OCI-LY3 (cell line): ENCODE measurements around the gene CLTC.

ENCODE experiments used
- EZH2phosphoT487 ChIP-seq: fragments of 200-600 bp; shearing (Covaris generic); IDR thresholded peaks from 2 replicates; pipeline ENCODE4 v1.6.1; 2018; ENCODE audit warnings: antibody characterized with exemption, mixed run types, low read depth
- TF ChIP-seq, protein P1 (sequence below): fragments of 200-600, 300-600 bp; sonication (generic); IDR thresholded peaks from 2 replicates; pipeline ENCODE4 v1.5.1; 2014; ENCODE audit warnings: antibody characterized with exemption, low read length, low read depth

DNA sequence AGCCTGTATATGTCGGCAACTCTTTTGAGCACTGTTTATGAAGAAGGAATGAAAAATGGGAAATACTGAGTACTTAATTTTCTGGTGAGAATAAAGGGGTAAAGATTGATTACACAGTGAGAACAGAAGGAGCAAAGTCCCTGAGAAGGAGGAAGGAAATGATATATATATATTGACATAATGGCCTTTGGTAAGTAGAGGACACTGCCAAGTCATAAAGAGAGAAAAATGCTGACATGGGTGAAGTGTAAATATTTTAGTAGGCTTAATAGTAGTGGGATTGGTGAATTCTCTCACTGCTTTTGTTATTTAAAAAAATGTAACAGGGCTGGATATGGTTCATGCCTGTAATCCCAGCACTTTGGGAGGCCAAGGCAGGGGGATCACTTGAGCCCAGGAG is 103.9 kb downstream of the CLTC start:
- TF ChIP-seq EZH2phosphoT487 = no peak
- TF ChIP-seq, protein P1, sequence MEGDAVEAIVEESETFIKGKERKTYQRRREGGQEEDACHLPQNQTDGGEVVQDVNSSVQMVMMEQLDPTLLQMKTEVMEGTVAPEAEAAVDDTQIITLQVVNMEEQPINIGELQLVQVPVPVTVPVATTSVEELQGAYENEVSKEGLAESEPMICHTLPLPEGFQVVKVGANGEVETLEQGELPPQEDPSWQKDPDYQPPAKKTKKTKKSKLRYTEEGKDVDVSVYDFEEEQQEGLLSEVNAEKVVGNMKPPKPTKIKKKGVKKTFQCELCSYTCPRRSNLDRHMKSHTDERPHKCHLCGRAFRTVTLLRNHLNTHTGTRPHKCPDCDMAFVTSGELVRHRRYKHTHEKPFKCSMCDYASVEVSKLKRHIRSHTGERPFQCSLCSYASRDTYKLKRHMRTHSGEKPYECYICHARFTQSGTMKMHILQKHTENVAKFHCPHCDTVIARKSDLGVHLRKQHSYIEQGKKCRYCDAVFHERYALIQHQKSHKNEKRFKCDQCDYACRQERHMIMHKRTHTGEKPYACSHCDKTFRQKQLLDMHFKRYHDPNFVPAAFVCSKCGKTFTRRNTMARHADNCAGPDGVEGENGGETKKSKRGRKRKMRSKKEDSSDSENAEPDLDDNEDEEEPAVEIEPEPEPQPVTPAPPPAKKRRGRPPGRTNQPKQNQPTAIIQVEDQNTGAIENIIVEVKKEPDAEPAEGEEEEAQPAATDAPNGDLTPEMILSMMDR = no peak
